Kidney (tissue), 14 donors: ENCODE data around the gene FLNB. TPM values are rescaled to one million over a fixed set of nuclear protein-coding genes. Genes with fewer than 3 reads are reported as not detected.

Experiments
- DNase-seq, 5 donors: peaks; one replicate each; pipeline ENCODE4 v3.0.0-alpha.2; 2013 to 2020
- FAIRE-seq: peaks from 2 replicates; lab custom pipeline; 2012; peaks lifted over from hg19 to GRCh38; lab: Jason Lieb, UNC
- H3K27ac ChIP-seq, 2 donors: one replicate each; pipeline ENCODE4 v1.7.0; 2013; ENCODE audit warnings: low read depth in 2 of 2, low read length in 2 of 2, inconsistent platforms in 1 of 2
- H3K27me3 ChIP-seq: one replicate; pipeline ENCODE4 v1.7.1; 2013; ENCODE audit warnings: low read length, inconsistent platforms; ENCODE audit not compliant: control insufficient read depth, insufficient read depth
- H3K36me3 ChIP-seq, 3 donors: one replicate each; pipeline versions ENCODE4 v1.7.0 to v1.7.1; 2013; ENCODE audit warnings: low read length in 3 of 3, control low read depth in 1 of 3, inconsistent platforms in 1 of 3; ENCODE audit not compliant: insufficient read depth in 3 of 3, control insufficient read depth in 2 of 3
- H3K4me1 ChIP-seq, 3 donors: one replicate each; pipeline versions ENCODE4 v1.7.0 to v1.7.1; 2013; ENCODE audit warnings: low read length in 3 of 3, inconsistent platforms in 1 of 3, low read depth in 1 of 3; ENCODE audit not compliant: control insufficient read depth in 2 of 3, insufficient read depth in 2 of 3
- H3K4me3 ChIP-seq, 3 donors: one replicate each; pipeline versions ENCODE4 v1.7.0 to v1.8.1; 2013; ENCODE audit warnings: low read length in 3 of 3, control low read depth in 1 of 3, inconsistent platforms in 1 of 3
- H3K9ac ChIP-seq, 3 donors: one replicate each; pipeline versions ENCODE4 v1.7.0 to v1.7.1; 2013; ENCODE audit warnings: low read length in 3 of 3, control low read depth in 1 of 3, inconsistent platforms in 1 of 3
- H3K9me3 ChIP-seq, 3 donors: one replicate each; pipeline versions ENCODE4 v1.7.0 to v1.7.1; 2013; ENCODE audit warnings: low read length in 3 of 3, control low read depth in 1 of 3, inconsistent platforms in 1 of 3; ENCODE audit not compliant: control insufficient read depth in 2 of 3, insufficient read depth in 1 of 3
- CTCF ChIP-seq: IDR thresholded peaks from 3 replicates; pipeline ENCODE4 v1.5.1; 2012; ENCODE audit warnings: mild to moderate bottlenecking, moderate library complexity, borderline replicate concordance; ENCODE audit not compliant: insufficient read depth; ENCODE audit errors: extremely low read depth
- intact Hi-C: fragments of 100-400 bp; cut with DNase I; formaldehyde crosslinking; loops from one replicate; pipeline ENCODE4 v1.11.1; 2022
- polyA plus RNA-seq: library from polyadenylated mRNA; stranded (reverse); fragments of 350-450 nt; fragmentation: Illumina TruSeq; extraction: RNeasy Lipid Tissue Mini Kit (QIAGEN cat#74804); gene quantifications from one replicate; pipeline ENCODE4 v1.2.3, GENCODE V29; 2014; ENCODE audit warnings: low read depth, low replicate concordance; ENCODE audit not compliant: insufficient read depth
- total RNA-seq: library from RNA; stranded (reverse); fragmentation: NEBNext Ultra II Directional; extraction: Animal tissue kit (Norgen Biotek cat#: 25700); gene quantifications from one replicate; pipeline ENCODE4 v1.2.1, GENCODE V29; 2021
- donor health status: control.
- donor health status: control.
- donor health status: control.
- donor health status: control.
- donor health status: control.
- donor health status: DM: yes; HTN: yes; CAD: no.
- donor health status: Normal renal cell carcinoma (clear cell type).

The FLNB gene
- total and polyA plus RNA-seq, 2 donors from 2014 or later, result 115 to 216 TPM

- H3K36me3 ChIP-seq, result peaks cover 9 to 82% (median 60%) of the 10 kb centered on the region in 3 donors
- H3K27me3 ChIP-seq, result no peaks in the 10 kb centered on the region
- no peaks in the 10 kb centered on the region for H3K4me1 ChIP-seq
- H3K9me3 ChIP-seq, result no peaks in the 10 kb centered on the region
- FAIRE-seq (no peak), DNase-seq (no peak)
- intact Hi-C loops, result no loop called here
- H3K27ac ChIP-seq, result no peak overlapping the region
- no peak overlapping the region for H3K4me3 ChIP-seq
- TF ChIP-seq CTCF, result no peak
- H3K9ac ChIP-seq, result no peak overlapping the region
These were observed 143.4 kb downstream of the FLNB start for GRCh38 chr3:58151637-58152036.

GRCh38 chr3:58152225-58153015, 144.2 kb downstream of the FLNB start:
- Histone ChIP-seq H3K4me3 (no peak overlapping the region), H3K9me3 (no peaks in the 10 kb centered on the region), H3K4me1 (no peaks in the 10 kb centered on the region), H3K36me3 (peaks cover 3 to 80% (median 55%) of the 10 kb centered on the region in 3 donors), H3K27me3 (no peaks in the 10 kb centered on the region), H3K9ac (no peak overlapping the region), H3K27ac (no peak overlapping the region)
- TF ChIP-seq CTCF, result no peak
- no peak for DNase-seq
- no peak for FAIRE-seq
- intact Hi-C loops, result no loop called here

GRCh38 chr3:58153371-58153770, 145.1 kb downstream of the FLNB start:
- Histone ChIP-seq H3K4me1 (peaks cover 0 to 3% (median 0%) of the 10 kb centered on the region in 3 donors), H3K36me3 (peaks cover 3 to 81% (median 51%) of the 10 kb centered on the region in 3 donors), H3K27me3 (no peaks in the 10 kb centered on the region), H3K9ac (no peak overlapping the region), H3K27ac (no peak overlapping the region), H3K4me3 (no peak overlapping the region), H3K9me3 (no peaks in the 10 kb centered on the region)
- DNase-seq (no peak), FAIRE-seq (no peak)
- TF ChIP-seq CTCF, result no peak
- intact Hi-C loops, result no loop called here
